HepG2 (cell line): Measurements from ENCODE around the gene COL13A1. TPM values are rescaled to one million over a fixed set of nuclear protein-coding genes. Genes with fewer than 3 reads are reported as not detected.

Source experiments
- ATAC-seq: fragments of 200-7000 bp; cut with Tn5 transposase; 3 replicates; pipeline ENCODE4 v1.9.1; 2020; ENCODE audit warnings: mild to moderate bottlenecking, moderate library complexity
- BruUV-seq: library from RNA; stranded (reverse); fragments of 400-500 nt; replicated peaks from 2 replicates; lab custom pipeline; 2021; lab: Mats Ljungman, UMichigan
- CTCF ChIA-PET: fragments of 300-600 bp; formaldehyde crosslinking; extraction: SDS; loops from one replicate; lab custom pipeline; 2021; ENCODE audit warnings: low total read pairs, inconsistent platforms, low intra/inter-chr PET ratio; lab: Yijun Ruan, JAX
- POLR2A ChIA-PET: fragments of 350-600 bp; sonication (Branson Sonifier 250); formaldehyde crosslinking; loops from one replicate; lab custom pipeline; 2020; ENCODE audit warnings: antibody characterized with exemption, inconsistent platforms; lab: Yijun Ruan, JAX
- DNase-seq: peaks from one replicate; pipeline ENCODE4 v3.0.0-alpha.2; 2015; ENCODE audit warnings: low spot score
- FAIRE-seq: peaks from 3 replicates; lab custom pipeline; 2011; peaks lifted over from hg19 to GRCh38; lab: Jason Lieb, UNC
- H2AFZ ChIP-seq: one replicate; pipeline ENCODE4 v1.6.1; 2011; ENCODE audit warnings: low read length, inconsistent platforms
- H3K27ac ChIP-seq: fragments of 300-600 bp; 3 replicates; pipeline ENCODE4 v1.8.0; 2011; ENCODE audit warnings: mixed run types, mild to moderate bottlenecking, mixed read lengths, low read length, inconsistent platforms; ENCODE audit not compliant: insufficient read depth; ENCODE audit errors: extremely low read length
- H3K27me3 ChIP-seq, 2 experiments: fragments of 200-600 bp in 1 of 2; 2 replicates in 1 of 2; 3 replicates in 1 of 2; pipeline versions ENCODE4 v1.6.0 to v1.8.0; 2011; ENCODE audit warnings: low read length in 2 of 2, mild to moderate bottlenecking in 2 of 2, moderate library complexity in 2 of 2, inconsistent platforms in 1 of 2; ENCODE audit not compliant: insufficient read depth in 2 of 2, control insufficient read depth in 1 of 2
- H3K36me3 ChIP-seq, 2 experiments: fragments of 200-600 bp in 1 of 2; replicated peaks in 1 of 2; 2 replicates in 1 of 2; 3 replicates in 1 of 2; pipeline versions ENCODE4 v1.5.1 to v1.8.0; 2011; ENCODE audit warnings: low read length in 2 of 2, inconsistent platforms in 1 of 2; ENCODE audit not compliant: insufficient read depth in 2 of 2, control insufficient read depth in 1 of 2
- H3K4me1 ChIP-seq: 2 replicates; pipeline ENCODE4 v1.5.1; 2012; ENCODE audit warnings: low read length, inconsistent platforms; ENCODE audit not compliant: insufficient read depth
- H3K4me2 ChIP-seq: 2 replicates; pipeline ENCODE4 v1.6.0; 2011; ENCODE audit warnings: low read depth, low read length, inconsistent platforms
- H3K4me3 ChIP-seq, 3 experiments: fragments of 200-600 bp in 1 of 3; sonication (generic), shearing (Covaris generic) in 1 of 3; replicated peaks in 1 of 3; 2 replicates each; pipeline ENCODE4 v1.5.1; 2011 to 2016; ENCODE audit warnings: low read length in 3 of 3, inconsistent platforms in 2 of 3, low read depth in 2 of 3, mild to moderate bottlenecking in 2 of 3, control low read depth in 1 of 3, mixed read lengths in 1 of 3; ENCODE audit not compliant: insufficient read depth in 1 of 3
- H3K79me2 ChIP-seq: one replicate; pipeline ENCODE4 v1.6.1; 2011; ENCODE audit warnings: low read length, inconsistent platforms; ENCODE audit not compliant: insufficient read depth
- H3K9ac ChIP-seq: 2 replicates; pipeline ENCODE4 v1.6.0; 2011; ENCODE audit warnings: mild to moderate bottlenecking, low read depth, low read length, inconsistent platforms; ENCODE audit not compliant: insufficient read depth
- H3K9me3 ChIP-seq: 2 replicates; pipeline ENCODE4 v1.5.1; 2012; ENCODE audit warnings: mild to moderate bottlenecking, low read length
- H4K20me1 ChIP-seq: 2 replicates; pipeline ENCODE4 v1.6.0; 2011; ENCODE audit warnings: inconsistent platforms, mild to moderate bottlenecking, low read length, moderate library complexity; ENCODE audit not compliant: insufficient read depth
- HDAC6 ChIP-seq: fragments of 200-600 bp; sonication (generic); IDR thresholded peaks from 2 replicates; pipeline ENCODE4 v1.7.0; 2017; ENCODE audit warnings: mild to moderate bottlenecking, antibody characterized with exemption, low read length, low read depth
- HOXA5 ChIP-seq: sonication (generic); formaldehyde crosslinking; IDR thresholded peaks from 2 replicates; pipeline ENCODE4 v1.4.0; 2020; ENCODE audit warnings: missing genetic modification reagents
- KDM1A ChIP-seq: IDR thresholded peaks from 2 replicates; pipeline ENCODE4 v1.6.1; 2016; ENCODE audit warnings: missing compliant biosample characterization
- MYC ChIP-seq: sonication (generic); formaldehyde crosslinking; IDR thresholded peaks from 2 replicates; pipeline ENCODE4 v1.9.0; 2021; ENCODE audit warnings: missing genetic modification reagents, borderline replicate concordance
- NFKBIZ ChIP-seq: IDR thresholded peaks from 2 replicates; pipeline ENCODE4 v1.6.1; 2018; ENCODE audit warnings: missing genetic modification reagents, missing compliant biosample characterization
- NONO ChIP-seq, 2 experiments: fragments of 450-650 bp in 1 of 2; sonication (generic) in 1 of 2; formaldehyde crosslinking in 1 of 2; IDR thresholded peaks in 1 of 2; conservative IDR thresholded peaks in 1 of 2; 2 replicates each; pipeline versions ENCODE4 v1.6.1 to v1.8.0; 2017 to 2022; ENCODE audit warnings: mild to moderate bottlenecking in 1 of 2, missing genetic modification reagents in 1 of 2, moderate library complexity in 1 of 2
- NPAS2 ChIP-seq: sonication (generic); formaldehyde crosslinking; IDR thresholded peaks from 2 replicates; pipeline ENCODE4 v1.8.0; 2022; ENCODE audit warnings: mild to moderate bottlenecking, missing genetic modification reagents, borderline replicate concordance
- SNAPC2 ChIP-seq: sonication (generic); formaldehyde crosslinking; IDR thresholded peaks from 2 replicates; pipeline ENCODE4 v1.8.1; 2022; ENCODE audit warnings: mild to moderate bottlenecking, missing genetic modification reagents
- SP5 ChIP-seq: IDR thresholded peaks from 2 replicates; pipeline ENCODE4 v1.6.1; 2016; ENCODE audit warnings: low read depth, borderline replicate concordance
- ZNF354B ChIP-seq: sonication (generic); formaldehyde crosslinking; IDR thresholded peaks from 2 replicates; pipeline ENCODE4 v1.8.0; 2022; ENCODE audit warnings: mild to moderate bottlenecking, missing genetic modification reagents
- WGBS: methylation state at CpG from one replicate; pipeline ENCODE4 v1.1.6; 2017; ENCODE audit warnings: low lambda C conversion rate; 5-methylcytosine and 5-hydroxymethylcytosine counted together
- in situ Hi-C: cut with HindIII; loops from 2 replicates; pipeline ENCODE4 v1.10.0; 2017; ENCODE audit warnings: low pct_unique_long_range_greater_than_20kb; ENCODE audit not compliant: extremely low pct_ligation_motif_present
- intact Hi-C: fragments of 100-400 bp; cut with micrococcal nuclease; formaldehyde crosslinking; loops from one replicate; pipeline ENCODE4 v1.10.0; 2022; ENCODE audit not compliant: unreplicated experiment
- polyA plus RNA-seq, 8 experiments: library from polyadenylated mRNA; depleted of rRNA in 3 of 8; stranded (reverse) in 7 of 8; unstranded in 1 of 8; fragments of >200 nt; fragmentation: Illumina TruSeq in 4 of 8; extraction: Trizol in 4 of 8; gene quantifications; 2 replicates each; pipeline versions ENCODE4 v1.2.1 to v1.2.3, GENCODE V29; 2011 to 2016; ENCODE audit warnings: low read depth in 4 of 8, missing spikeins in 1 of 8, mixed read lengths in 1 of 8; ENCODE audit not compliant: insufficient read depth in 1 of 8
- total RNA-seq, 5 experiments: library from RNA; depleted of rRNA; stranded (reverse); fragments of >200 nt; fragmentation: Illumina TruSeq; extraction: Trizol; gene quantifications; 2 replicates each; pipeline ENCODE4 v1.2.3, GENCODE V29; 2016; ENCODE audit warnings: low read depth in 1 of 5

Gene COL13A1
- total and polyA plus RNA-seq, 2 of the 13 experiments (the other 11 are each of a cell fraction or from before 2014, with no cell fraction given), result 0.07 TPM; not detected in 1

DNA sequence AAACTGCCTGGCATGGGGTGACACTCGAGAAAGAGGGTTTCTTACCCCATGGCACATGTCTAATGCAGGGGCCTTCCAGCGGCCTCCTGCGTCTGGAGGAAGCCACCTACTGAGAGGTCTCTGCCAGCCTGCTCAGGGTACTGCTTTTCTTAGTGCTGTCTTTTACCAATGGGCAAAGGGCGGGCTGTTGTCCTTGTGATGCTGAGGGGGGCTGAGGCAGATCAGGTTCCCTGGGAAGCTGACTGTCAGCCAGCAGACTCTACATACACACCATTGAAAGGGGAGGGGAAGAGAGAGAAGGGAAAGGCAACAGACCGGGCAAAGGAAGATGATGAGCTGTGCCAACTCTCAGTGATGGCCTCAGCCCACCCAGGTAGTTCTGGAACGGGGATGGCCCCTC is 48.7 kb downstream of the COL13A1 start:
- Histone ChIP-seq H3K4me3 (no peak overlapping the region), H3K79me2 (no peaks in the 10 kb centered on the region), H3K9me3 (no peaks in the 10 kb centered on the region), H2AFZ (no peak overlapping the region), H3K4me1 (peaks cover 7% of the 10 kb centered on the region), H3K9ac (no peak overlapping the region), H3K27me3 (peaks cover 1 to 30% of the 10 kb centered on the region in 2 experiments), H3K4me2 (no peak overlapping the region), H3K36me3 (no peaks in the 10 kb centered on the region), H4K20me1 (no peaks in the 10 kb centered on the region), H3K27ac (no peak overlapping the region)
- BruUV-seq, result no TSS peak
- CTCF ChIA-PET, result no interaction called here
- WGBS, result 12% methylated on average over 6 of the region's 6 CpGs
- in situ Hi-C loops (no loop called here), intact Hi-C loops (no loop called here)
- TF ChIP-seq NONO (IDR thresholded peaks at IDR 0.05) (no peak), NONO (CRISPR knock-in tag; conservative IDR thresholded peaks at IDR 0.05) (no peak), NFKBIZ (CRISPR knock-in tag) (no peak), HOXA5 (no peak), HDAC6 (no peak), SNAPC2 (no peak), ZNF354B (CRISPR knock-in tag) (no peak), SP5 (CRISPR knock-in tag) (no peak), NPAS2 (CRISPR knock-in tag) (no peak), KDM1A (CRISPR knock-in tag) (no peak)
- DNase-seq (no peak), ATAC-seq (no peak), FAIRE-seq (no peak)
- POLR2A ChIA-PET, result no interaction called here

DNA sequence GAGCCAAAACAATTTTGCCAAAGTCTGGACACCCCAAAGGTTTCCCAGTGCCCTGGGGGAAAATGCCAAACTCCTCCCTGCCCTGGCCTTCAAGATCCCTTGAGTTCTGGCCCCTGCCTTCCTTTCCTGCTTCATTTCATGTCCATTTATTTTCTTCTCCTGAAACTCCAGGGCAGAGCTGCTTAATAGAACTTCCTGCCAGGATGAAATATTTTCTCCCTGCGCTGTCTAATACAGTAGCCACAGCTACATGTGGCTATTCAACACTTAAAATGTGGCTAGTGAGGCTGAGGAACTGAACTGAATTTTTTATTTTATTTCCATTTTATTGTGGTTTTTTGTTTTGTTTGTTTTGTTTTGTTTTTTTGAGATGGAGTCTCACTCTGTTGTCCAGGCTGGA is 49.6 kb downstream of the COL13A1 start:
- Histone ChIP-seq H3K79me2 (no peaks in the 10 kb centered on the region), H3K4me2 (no peak overlapping the region), H3K27me3 (peaks cover 1 to 26% of the 10 kb centered on the region in 2 experiments), H3K36me3 (no peaks in the 10 kb centered on the region), H3K27ac (no peak overlapping the region), H2AFZ (no peak overlapping the region), H3K9me3 (no peaks in the 10 kb centered on the region), H3K4me1 (peaks cover 12% of the 10 kb centered on the region), H3K4me3 (no peak overlapping the region), H3K9ac (no peak overlapping the region), H4K20me1 (no peaks in the 10 kb centered on the region)
- in situ Hi-C loops (no loop called here), intact Hi-C loops (no loop called here)
- CTCF ChIA-PET, result no interaction called here
- TF ChIP-seq MYC (CRISPR knock-in tag), result no peak
- no peak for DNase-seq
- FAIRE-seq, result no peak
- POLR2A ChIA-PET, result no interaction called here
- WGBS, result 100% methylated on average over 1 of the region's 1 CpG
- no TSS peak for BruUV-seq
- ATAC-seq, result no peak
